ENCODE measurements around the gene RAB3C.

DNA sequence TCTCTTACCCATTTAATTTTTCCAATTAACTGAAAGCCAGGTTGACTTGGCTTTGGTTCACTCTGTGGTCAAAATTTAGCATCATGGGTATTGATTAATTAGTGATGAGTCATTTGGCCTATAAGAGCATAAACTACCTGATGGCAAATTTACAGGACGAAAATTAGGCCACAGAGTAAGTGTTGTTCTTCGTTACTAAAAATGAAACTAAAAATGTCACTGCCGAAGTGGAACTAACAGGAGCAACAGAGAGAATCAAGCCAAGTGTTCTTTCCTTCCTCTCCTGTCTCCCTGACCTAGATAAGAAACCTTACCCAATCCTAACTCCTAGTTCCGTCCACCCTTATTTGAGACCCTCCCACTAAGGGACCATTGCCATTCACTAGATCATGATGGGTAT, 176.9 kb downstream of the RAB3C start:
- TF ChIP-seq POLR2A (IDR thresholded peaks at IDR 0.05): no peak
- TF ChIP-seq, protein P1, sequence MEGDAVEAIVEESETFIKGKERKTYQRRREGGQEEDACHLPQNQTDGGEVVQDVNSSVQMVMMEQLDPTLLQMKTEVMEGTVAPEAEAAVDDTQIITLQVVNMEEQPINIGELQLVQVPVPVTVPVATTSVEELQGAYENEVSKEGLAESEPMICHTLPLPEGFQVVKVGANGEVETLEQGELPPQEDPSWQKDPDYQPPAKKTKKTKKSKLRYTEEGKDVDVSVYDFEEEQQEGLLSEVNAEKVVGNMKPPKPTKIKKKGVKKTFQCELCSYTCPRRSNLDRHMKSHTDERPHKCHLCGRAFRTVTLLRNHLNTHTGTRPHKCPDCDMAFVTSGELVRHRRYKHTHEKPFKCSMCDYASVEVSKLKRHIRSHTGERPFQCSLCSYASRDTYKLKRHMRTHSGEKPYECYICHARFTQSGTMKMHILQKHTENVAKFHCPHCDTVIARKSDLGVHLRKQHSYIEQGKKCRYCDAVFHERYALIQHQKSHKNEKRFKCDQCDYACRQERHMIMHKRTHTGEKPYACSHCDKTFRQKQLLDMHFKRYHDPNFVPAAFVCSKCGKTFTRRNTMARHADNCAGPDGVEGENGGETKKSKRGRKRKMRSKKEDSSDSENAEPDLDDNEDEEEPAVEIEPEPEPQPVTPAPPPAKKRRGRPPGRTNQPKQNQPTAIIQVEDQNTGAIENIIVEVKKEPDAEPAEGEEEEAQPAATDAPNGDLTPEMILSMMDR (IDR thresholded peaks at IDR 0.05): no peak
- TF ChIP-seq POLR2AphosphoS5 (IDR thresholded peaks at IDR 0.05): no peak

Measured in breast epithelium (tissue), 3 donors.